Measurements from ENCODE around the gene JMY. TPM values are rescaled to one million over a fixed set of nuclear protein-coding genes. Genes with fewer than 3 reads are reported as not detected.

The JMY gene
- total RNA-seq, 1 experiment from 2014 or later = 11.3 TPM

DNA sequence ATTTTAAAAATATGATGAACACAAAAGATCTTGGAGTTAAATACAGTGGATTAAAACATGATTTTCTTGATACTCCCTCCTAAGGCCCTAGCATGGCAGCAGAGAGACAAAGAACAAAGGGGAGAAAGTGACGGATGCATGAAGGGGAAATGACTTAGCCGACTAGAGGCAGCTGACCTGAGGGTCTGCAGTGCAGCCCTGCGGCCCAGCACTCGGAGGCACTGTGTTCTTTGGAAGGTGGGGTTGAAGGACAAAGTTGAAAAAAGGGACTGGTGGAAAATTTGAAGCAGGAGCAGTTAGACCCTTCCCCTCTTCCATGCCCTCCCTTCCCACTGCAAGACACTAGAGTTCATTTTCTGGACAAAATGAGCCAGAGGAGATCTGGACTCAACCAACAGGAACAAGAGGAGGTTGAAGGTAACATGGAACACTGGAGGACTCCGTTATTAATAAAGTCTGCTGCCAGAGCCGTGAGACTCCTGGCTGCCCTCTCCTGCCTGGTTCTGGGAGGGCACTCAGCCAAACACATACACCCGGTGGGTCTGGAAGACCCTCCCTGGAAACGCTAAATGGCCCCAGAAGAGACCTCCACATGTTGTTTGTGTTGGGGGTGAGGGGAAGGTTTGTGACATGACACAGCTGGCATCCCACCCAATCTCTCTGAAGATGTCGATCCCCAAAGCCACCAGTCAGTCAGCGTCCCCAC lies 98.1 kb downstream of the JMY start:
- H3K9me3 Mint-ChIP-seq (ENCODE audit: unreplicated experiment) = no peaks in the 10 kb centered on the region
- Histone ChIP-seq H3K9me3 (no peaks in the 10 kb centered on the region), H3K36me3 (ENCODE audit: control insufficient read depth, insufficient read depth, low read length) (no peaks in the 10 kb centered on the region), H3K4me1 (no peaks in the 10 kb centered on the region), H3K4me3 (ENCODE audit: low read depth, low read length) (no peak overlapping the region), H3K27me3 (replicated peaks; ENCODE audit: control insufficient read depth, insufficient read depth, low read length) (no peaks in the 10 kb centered on the region; the same call in 1 of the 2 replicates)
- intact Hi-C loops (cut with micrococcal nuclease; ENCODE audit: unreplicated experiment) = loop anchor here (5.0 kb wide), 1 partner anchor 202 kb away; no protein-coding TSS in a partner anchor
- BruUV-seq (replicated peaks) = no TSS peak
- no peak for DNase-seq
- CTCF ChIA-PET = no interaction called here
- H3K36me3 Mint-ChIP-seq (ENCODE audit: insufficient read depth, unreplicated experiment) = no peaks in the 10 kb centered on the region
- H3K27me3 Mint-ChIP-seq (ENCODE audit: insufficient read depth, unreplicated experiment) = no peaks in the 10 kb centered on the region
- no peak overlapping the region for H3K4me3 Mint-ChIP-seq (ENCODE audit: unreplicated experiment)
- no peak overlapping the region for H3K27ac Mint-ChIP-seq (ENCODE audit: unreplicated experiment)
- H3K4me1 Mint-ChIP-seq (ENCODE audit: low read depth, unreplicated experiment) = no peaks in the 10 kb centered on the region
- TF ChIP-seq, protein P1, sequence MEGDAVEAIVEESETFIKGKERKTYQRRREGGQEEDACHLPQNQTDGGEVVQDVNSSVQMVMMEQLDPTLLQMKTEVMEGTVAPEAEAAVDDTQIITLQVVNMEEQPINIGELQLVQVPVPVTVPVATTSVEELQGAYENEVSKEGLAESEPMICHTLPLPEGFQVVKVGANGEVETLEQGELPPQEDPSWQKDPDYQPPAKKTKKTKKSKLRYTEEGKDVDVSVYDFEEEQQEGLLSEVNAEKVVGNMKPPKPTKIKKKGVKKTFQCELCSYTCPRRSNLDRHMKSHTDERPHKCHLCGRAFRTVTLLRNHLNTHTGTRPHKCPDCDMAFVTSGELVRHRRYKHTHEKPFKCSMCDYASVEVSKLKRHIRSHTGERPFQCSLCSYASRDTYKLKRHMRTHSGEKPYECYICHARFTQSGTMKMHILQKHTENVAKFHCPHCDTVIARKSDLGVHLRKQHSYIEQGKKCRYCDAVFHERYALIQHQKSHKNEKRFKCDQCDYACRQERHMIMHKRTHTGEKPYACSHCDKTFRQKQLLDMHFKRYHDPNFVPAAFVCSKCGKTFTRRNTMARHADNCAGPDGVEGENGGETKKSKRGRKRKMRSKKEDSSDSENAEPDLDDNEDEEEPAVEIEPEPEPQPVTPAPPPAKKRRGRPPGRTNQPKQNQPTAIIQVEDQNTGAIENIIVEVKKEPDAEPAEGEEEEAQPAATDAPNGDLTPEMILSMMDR (IDR thresholded peaks at IDR 0.05; ENCODE audit: insufficient read depth in 1 of 2, low read depth in 1 of 2, low read length in 1 of 2, severe bottlenecking in 1 of 2, unreplicated experiment in 1 of 2) = peak; percentile 13 to 21
- POLR2A ChIA-PET = no interaction called here

DNA sequence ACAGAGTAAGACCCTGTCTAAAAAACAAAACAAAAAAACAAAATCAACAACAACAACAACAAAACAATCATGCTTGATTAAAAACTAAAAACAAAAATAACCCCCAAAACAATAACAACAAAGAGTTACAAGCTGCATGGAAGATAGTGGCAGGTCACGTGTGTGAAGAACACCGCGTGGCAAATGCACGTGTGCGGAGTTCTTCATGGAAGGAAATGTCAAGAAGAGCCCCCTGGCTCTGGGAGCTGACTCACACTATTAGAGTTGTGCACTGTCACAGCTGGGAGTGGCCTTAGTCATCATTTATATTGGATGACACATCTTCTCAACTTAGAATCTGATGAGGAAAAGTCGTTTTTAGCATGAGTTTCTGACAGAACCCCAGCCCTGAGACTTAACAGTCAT lies 110.5 kb downstream of the JMY start:
- Mint-ChIP-seq H3K9me3 (ENCODE audit: unreplicated experiment) (no peaks in the 10 kb centered on the region), H3K36me3 (ENCODE audit: insufficient read depth, unreplicated experiment) (no peaks in the 10 kb centered on the region), H3K4me3 (ENCODE audit: unreplicated experiment) (no peak overlapping the region), H3K27me3 (ENCODE audit: insufficient read depth, unreplicated experiment) (no peaks in the 10 kb centered on the region), H3K4me1 (ENCODE audit: low read depth, unreplicated experiment) (no peaks in the 10 kb centered on the region), H3K27ac (ENCODE audit: unreplicated experiment) (no peak overlapping the region)
- no peaks in the 10 kb centered on the region for H3K9me3 ChIP-seq
- no peak overlapping the region for H3K4me3 ChIP-seq (ENCODE audit: low read depth, low read length)
- H3K27me3 ChIP-seq (replicated peaks; ENCODE audit: control insufficient read depth, insufficient read depth, low read length) = no peaks in the 10 kb centered on the region
- ChIA-PET CTCF (interaction anchor here (0.7 kb wide), 1 partner anchor 147 kb away, joined by 3 read pairs; no protein-coding TSS in a partner anchor), POLR2A (no interaction called here)
- TF ChIP-seq, protein P1 (IDR thresholded peaks at IDR 0.05; ENCODE audit: insufficient read depth in 1 of 2, low read depth in 1 of 2, low read length in 1 of 2, severe bottlenecking in 1 of 2, unreplicated experiment in 1 of 2) = no peak
- H3K36me3 ChIP-seq (ENCODE audit: control insufficient read depth, insufficient read depth, low read length) = no peaks in the 10 kb centered on the region
- intact Hi-C loops (cut with micrococcal nuclease; ENCODE audit: unreplicated experiment) = no loop called here
- H3K4me1 ChIP-seq = no peaks in the 10 kb centered on the region
- no peak for DNase-seq
- no TSS peak for BruUV-seq (replicated peaks)

DNA sequence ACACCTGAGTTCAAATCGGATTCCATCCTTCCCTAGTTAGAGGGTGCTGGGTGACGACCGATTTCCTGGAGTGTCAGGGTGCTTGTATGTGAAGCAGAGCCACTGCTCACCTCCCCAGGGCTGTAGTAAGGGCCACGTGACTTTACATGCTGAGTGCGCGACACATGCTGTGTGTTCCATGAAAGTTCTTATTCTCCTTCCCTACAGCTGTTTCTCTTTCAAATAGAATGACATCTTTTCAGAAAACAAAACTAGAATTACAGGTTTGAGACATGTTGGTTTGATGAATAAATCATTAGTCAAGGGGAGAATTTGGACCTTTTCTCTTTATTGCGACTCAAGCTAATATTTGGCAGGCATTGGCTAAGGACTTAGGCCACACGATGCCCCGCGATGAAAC lies 113.1 kb downstream of the JMY start:
- H3K36me3 Mint-ChIP-seq (ENCODE audit: insufficient read depth, unreplicated experiment) = no peaks in the 10 kb centered on the region
- no peak overlapping the region for H3K4me3 Mint-ChIP-seq (ENCODE audit: unreplicated experiment)
- no peak overlapping the region for H3K27ac Mint-ChIP-seq (ENCODE audit: unreplicated experiment)
- no TSS peak for BruUV-seq (replicated peaks)
- no peaks in the 10 kb centered on the region for H3K4me1 Mint-ChIP-seq (ENCODE audit: low read depth, unreplicated experiment)
- TF ChIP-seq, protein P1 (IDR thresholded peaks at IDR 0.05; ENCODE audit: insufficient read depth in 1 of 2, low read depth in 1 of 2, low read length in 1 of 2, severe bottlenecking in 1 of 2, unreplicated experiment in 1 of 2) = no peak
- Histone ChIP-seq H3K27me3 (replicated peaks; ENCODE audit: control insufficient read depth, insufficient read depth, low read length) (no peaks in the 10 kb centered on the region), H3K4me3 (ENCODE audit: low read depth, low read length) (no peak overlapping the region), H3K9me3 (no peaks in the 10 kb centered on the region), H3K4me1 (no peaks in the 10 kb centered on the region), H3K36me3 (ENCODE audit: control insufficient read depth, insufficient read depth, low read length) (no peaks in the 10 kb centered on the region)
- intact Hi-C loops (cut with micrococcal nuclease; ENCODE audit: unreplicated experiment) = no loop called here
- DNase-seq = no peak
- CTCF ChIA-PET = no interaction called here
- H3K9me3 Mint-ChIP-seq (ENCODE audit: unreplicated experiment) = no peaks in the 10 kb centered on the region
- POLR2A ChIA-PET = no interaction called here
- no peaks in the 10 kb centered on the region for H3K27me3 Mint-ChIP-seq (ENCODE audit: insufficient read depth, unreplicated experiment)

All from Caco-2 (cell line).